HG02763 (cell line): Measurements from ENCODE around the gene DCHS1.
A peak's percentile ranks its signal among the peaks of the same experiment; 100 is the strongest.

Source experiments
- ATAC-seq: cut with Tn5 transposase; IDR thresholded peaks from one replicate; pipeline ENCODE4 v1.9.1; 2021; ENCODE audit warnings: mild to moderate bottlenecking, moderate library complexity; ENCODE audit not compliant: unreplicated experiment

DCHS1 gene

GRCh38 chr11:6646918-6647679 lies 8.5 kb downstream of the DCHS1 start:
- peak; percentile 87 for ATAC-seq

- ATAC-seq, result no peak
Observed at GRCh38 chr11:6646576-6646917, 9.1 kb downstream of the DCHS1 start.

DNA sequence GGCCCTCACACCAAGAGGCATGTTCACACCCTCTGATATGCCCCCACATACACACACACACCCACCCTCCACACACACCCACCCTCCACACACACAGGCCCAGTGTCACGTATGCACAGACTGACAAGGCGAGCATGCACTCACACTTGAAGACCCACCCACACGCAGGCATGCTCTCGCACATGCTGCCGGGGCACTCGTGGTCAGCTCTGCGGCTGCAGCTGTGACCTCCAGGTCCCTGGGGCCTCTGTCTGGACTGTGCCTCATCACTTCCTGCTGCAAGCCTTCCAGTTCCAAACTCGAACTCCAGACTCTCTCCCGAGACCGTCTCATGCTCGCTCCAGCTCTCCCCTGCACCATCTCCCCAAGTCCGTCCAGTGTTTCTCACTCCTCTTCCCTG lies 9.5 kb downstream of the DCHS1 start:
- no peak for ATAC-seq

GRCh38 chr11:6642957-6643356 lies 12.7 kb downstream of the DCHS1 start:
- ATAC-seq, result no peak

- ATAC-seq, result no peak
Observed at GRCh38 chr11:6640985-6641701, 14.5 kb downstream of the DCHS1 start.

DNA sequence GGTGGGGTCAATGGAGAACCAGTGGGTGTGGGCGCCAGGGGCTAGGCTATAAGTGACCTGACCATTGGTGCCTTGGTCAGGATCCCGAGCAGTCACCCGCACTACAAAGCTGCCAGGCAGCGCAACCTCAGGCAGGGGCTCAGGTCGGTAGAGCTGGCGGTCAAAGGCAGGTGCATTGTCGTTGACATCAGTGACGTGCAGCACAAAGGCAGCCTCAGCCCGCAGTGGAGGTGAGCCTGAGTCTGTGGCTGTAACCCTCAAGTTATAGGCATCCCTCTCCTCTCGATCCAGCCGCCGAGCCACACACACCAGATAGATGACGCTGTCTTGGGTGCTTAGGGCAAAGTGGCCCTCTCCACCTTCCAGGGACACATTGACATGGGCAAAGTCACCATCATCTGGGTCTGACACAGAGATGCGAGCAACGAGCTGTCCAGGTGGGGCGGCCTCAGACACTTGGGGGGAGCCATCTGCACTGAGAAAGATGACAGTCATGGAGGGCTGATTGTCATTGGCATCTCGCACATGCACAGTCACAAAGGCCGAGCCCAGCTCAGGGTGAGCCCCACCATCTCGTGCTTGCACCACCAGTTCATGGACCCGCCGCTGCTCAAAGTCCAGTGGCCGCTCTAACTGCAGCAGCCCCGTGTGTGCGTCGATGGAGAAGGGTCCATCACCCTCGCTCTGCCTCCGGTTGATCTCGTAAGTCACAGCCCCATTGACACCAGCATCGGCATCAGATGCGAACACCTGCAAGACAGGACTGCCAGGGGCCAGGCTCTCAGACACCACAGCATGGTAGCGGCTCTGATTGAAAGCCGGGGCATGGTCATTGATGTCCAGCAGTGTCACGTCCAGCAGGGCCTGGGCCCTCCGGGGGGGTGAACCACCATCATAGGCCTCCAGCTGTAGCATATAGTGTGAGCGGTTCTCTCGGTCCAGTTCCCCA lies 15.3 kb downstream of the DCHS1 start:
- no peak for ATAC-seq

DNA sequence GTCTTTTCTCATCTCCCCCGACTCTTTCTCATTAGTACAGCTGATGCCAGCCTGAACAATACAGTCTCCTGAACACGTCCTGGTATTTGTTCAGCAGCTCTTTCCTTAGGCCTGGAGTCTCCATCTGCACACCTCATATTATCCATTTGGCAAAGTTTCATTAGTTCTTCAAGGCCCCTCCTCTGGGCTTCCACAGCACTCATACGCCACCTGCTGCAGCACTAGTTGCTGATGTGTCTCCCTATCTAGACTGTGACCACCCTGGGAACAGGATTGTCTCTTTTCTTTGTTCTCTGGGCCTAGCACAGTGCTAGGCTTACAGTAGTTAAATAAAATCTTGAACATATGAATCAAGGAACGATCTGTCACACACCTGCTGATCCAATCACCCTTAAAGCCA lies 17.2 kb downstream of the DCHS1 start:
- ATAC-seq, result no peak

DNA sequence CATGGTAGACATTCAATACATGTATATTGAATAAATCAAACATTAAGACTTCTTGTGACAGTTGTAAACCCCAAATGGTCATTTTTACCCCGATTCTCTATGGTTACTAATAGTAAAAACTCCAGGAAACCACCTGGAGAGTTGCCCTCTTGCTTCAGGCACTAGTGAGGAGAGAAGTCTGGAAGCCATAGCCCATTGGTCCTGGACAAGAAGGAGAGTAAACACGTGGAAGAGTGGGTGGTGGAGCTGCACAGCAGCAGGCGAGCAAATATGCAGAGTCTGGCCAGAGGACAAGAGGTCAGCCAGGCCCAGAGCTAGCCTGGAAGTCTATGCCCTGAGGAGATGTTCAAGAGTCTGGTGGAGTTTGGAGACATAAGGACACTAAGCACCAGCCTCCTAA lies 17.7 kb downstream of the DCHS1 start:
- no peak for ATAC-seq

DNA sequence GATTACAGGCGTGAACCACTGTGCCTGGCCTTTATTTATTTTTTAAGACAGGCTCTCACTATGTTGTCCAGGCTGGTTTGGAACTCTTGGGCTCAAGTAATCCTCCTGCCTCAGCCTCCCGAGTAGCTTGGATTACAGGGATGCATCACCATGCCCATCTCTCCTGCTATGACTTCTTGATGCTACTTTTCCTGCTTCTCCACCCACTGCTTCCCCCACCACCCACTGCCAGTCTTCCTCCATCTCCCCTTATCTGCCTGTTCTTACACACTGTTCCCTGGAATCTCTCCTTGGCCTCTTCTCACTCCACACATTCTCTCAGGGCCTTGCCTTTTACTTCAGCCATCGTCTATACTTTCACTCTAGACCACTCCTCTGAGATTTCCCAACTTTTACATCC lies 19.1 kb downstream of the DCHS1 start:
- no peak for ATAC-seq

- ATAC-seq, result no peak
Observed at GRCh38 chr11:6635082-6635932, 20.3 kb downstream of the DCHS1 start.

DNA sequence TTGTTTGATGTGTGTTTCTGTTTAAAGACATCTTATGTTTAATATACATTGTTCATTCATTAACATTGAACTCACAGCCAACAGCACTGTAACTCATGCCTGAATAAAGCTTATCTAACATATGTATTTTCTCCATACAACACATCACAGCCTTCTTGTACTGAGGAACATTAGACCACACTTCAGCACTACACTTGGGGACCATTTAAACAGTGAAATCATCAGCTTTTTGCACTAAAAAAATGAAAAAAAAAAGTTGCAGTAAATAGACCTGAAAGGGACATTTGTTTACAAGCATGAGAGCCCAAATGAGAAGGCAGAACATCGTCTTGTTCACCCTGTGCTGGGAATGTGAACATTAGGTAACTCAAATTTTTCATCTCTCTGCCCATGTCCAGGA lies 21.1 kb downstream of the DCHS1 start:
- ATAC-seq, result no peak

DNA sequence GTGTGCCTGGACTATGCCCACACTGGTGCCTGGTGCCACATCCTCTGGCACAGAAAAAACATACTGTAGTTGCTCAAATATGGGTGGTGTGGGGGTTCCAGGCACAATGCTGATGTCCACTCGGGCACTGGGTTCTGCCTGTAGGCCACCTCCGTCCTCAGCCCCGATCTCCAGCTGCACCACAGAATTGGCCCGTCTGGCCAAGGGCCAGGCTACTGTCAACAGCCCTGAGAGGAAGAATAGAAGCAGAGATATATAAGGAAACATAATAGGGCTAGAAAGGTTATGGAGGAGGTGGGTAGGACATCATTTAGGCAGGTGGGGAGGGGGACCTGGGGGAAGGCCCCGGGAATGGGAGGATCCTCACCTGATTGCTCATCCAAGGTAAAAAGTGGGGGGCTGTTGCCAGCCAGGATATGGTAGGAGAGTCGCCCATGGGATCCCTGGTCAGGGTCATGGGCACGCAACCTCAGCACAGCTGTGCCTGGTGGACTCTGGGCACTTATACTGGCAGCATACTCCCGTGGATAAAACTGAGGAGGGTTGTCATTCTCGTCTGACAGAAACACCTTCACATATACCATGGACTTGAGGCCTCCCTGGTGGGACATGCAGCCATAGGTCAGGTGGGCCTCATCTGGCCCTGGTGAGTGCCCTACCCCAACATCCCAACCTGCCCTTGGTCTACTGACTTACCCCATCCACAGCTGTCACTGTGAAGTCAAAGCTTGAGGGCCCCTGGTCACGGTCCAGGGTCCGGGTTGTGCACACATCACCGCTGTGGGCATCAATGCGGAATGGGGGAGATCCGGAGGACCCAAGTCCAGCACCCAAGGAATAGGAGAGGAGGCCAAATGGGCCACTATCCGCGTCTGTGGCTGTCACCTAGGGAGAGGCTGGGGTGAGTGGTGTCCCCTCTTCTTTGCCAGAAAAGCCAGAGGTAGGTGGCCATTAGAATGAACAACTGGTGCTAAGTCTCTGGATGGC lies 21.9 kb downstream of the DCHS1 start:
- no peak for ATAC-seq

DNA sequence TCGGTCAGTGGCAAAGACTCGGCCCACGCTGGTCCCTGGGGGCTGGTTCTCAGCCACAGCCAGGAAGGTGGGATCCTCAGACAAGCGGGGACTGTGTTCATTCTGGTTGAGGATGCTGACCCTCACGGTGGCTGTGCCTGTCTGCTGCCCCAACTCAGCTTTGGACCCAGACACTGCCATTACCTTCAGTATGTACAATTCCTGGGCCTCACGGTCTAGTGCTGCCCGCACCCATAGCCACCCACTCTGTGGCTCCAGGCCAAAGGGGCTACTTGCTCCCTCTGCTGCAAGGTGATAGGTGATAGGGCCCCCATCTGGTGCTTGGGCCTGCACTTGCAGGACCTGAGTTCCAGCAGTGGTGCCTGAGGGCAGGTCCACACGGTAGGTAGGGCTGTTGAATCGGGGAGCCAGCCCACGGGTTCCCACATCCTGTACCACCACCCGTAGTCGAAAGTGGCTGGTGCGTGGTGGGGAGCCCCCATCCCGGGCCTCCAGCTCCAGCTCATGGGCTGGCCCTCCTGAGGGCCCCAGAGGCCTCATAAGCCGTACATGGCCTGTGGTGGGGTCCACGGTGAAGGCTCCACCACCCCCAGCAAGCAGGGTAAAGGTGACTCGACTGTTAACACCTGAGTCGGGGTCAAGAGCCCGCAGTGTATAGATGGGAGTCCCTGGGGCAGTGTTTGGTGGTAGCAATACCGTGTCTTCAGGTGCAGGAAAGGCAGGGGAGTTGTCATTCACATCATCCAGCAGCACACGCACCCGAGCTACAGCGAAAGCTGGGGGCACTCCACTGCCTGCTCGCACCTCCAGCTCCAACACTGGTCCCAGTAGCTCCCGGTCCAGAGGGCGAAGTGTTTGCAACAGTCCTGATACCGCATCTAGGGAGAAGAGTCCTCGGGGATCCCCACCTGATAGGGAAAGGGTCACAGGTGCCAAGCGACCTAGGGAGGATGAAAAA lies 23.2 kb downstream of the DCHS1 start:
- no peak for ATAC-seq

- ATAC-seq, result no peak
Observed at GRCh38 chr11:6631361-6631890, 24.2 kb downstream of the DCHS1 start.

- ATAC-seq, result no peak
Observed at GRCh38 chr11:6630632-6631291, 24.8 kb downstream of the DCHS1 start.

- no peak for ATAC-seq
Observed at GRCh38 chr11:6629892-6630631, 25.5 kb downstream of the DCHS1 start.

DNA sequence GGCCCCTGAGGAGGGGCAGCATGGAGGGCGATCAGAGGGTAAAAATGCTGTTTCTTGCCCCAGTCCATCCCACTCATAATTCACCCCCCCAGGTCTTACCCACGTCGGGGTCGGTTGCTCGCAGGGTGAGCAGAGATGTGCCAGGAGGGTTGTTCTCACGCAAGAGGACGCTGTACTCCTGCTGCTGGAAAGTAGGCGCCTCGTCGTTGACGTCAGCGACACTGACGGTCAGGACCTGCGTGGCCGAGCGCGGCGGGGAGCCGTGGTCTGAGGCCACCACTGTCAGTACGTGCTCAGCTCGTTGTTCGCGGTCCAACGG lies 26.1 kb downstream of the DCHS1 start:
- no peak for ATAC-seq
